Stimulated activated naive CD4-positive, alpha-beta T cell (primary cell): ENCODE measurements around the gene ZBTB43.
"Not testable (repeated sequence)": the region's sequence is repeated elsewhere in the genome, so short reads cannot be mapped to it uniquely, and the experiment has no call there.

Experiments
- DNase-seq, 6 experiments: peaks; one replicate each; lab custom pipeline; 2025; lab: John Stamatoyannopoulos, UW

ZBTB43 gene, protein sequence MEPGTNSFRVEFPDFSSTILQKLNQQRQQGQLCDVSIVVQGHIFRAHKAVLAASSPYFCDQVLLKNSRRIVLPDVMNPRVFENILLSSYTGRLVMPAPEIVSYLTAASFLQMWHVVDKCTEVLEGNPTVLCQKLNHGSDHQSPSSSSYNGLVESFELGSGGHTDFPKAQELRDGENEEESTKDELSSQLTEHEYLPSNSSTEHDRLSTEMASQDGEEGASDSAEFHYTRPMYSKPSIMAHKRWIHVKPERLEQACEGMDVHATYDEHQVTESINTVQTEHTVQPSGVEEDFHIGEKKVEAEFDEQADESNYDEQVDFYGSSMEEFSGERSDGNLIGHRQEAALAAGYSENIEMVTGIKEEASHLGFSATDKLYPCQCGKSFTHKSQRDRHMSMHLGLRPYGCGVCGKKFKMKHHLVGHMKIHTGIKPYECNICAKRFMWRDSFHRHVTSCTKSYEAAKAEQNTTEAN

DNA sequence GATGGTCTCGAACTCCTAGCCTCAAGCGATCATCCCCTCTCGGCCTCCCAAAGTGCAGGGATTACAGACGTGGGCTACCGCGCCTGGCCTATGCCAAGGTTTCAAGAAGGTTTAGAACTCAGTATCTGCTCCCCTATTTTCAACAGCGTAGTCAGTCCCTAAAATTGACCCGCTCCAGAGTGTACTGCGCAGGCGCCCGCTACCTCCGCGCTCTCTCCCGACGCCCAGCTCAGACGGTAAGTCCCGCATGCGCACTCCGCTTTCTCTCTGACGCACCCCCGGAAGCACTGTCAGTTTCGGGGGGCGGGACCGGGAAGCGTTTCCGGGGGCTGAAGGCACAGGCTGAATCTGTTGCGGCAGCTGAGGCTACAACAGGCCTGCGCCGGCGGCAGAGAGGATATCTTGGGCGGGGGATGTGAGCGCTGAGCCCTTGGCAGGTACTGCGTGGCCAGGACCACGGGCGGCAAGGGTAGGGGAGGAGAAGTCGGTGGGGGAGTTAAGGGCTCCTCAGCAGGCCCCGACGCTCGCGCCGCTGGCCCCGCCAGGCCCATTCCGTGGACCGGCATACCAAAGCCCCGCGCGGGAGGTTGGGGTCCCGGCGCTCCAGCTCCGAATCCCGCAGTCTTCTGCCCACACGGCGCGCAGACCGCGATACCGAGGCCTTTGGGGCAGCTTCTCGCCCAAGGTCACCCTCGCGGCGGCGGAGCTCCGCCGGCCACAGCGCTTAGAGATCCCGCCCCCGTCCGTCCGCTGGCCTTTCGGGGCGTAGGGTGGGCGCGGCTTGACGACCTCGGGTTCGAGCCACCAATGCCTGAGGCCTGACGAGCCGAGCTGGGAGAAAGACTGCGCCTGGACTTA lies at the start of gene ZBTB43:
Gene ZBTB43, plus strand, starts transcription at position 345 of the 858 bp plus-strand sequence. CDS start 27,470 bp downstream, outside the sequence.
- DNase-seq: peak; percentile 92 to 97 (median 96)

DNA sequence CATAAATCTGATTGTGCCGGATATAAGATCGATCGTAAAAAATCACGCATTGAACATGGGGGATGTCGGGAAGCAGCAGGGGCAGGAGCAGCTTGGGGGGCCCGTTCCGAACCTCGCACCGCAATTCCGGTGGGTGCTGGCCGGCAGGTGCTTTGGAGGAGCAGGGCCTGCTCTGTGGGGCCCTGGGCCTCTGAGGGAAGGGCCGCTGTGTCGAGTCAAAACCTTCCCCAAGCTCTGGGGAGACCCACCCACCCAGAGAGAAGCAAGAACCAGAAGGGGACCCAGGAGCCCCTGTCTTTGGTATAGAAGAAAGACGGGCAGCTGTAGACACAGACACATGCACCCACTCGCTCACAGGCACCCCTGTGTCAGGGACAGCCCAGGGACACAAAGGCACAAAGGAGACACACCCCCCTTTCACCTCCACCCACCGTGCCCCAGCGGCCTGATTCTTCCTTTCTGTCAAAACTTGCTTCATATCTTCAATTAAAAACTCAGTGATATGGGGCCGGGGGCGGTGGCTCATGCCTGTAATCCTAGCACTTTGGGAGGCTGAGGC lies 49.4 kb upstream of the ZBTB43 start:
- DNase-seq: no peak

DNA sequence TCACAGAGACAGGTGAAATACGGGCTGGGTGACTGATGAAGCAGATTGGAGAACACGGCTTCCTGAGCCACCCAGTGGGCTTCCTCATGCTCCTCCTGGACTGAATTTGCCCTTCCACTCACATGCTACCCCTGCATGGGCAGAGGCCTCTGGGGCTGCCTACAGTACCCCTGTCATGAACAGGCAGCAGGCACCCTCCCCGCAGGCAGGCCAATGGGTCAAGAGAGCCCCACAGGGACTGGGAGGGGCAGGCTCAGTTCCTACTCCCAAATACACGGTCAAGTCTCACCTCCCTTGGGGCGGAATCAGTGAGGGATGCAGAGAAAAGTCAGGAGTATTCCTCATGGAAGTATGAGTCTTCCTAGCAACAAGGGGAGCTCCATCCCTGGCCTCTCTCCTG lies 48.6 kb upstream of the ZBTB43 start:
- DNase-seq: no peak

GRCh38 chr9:126756876-126757415 lies 47.9 kb upstream of the ZBTB43 start:
- no peak for DNase-seq

DNA sequence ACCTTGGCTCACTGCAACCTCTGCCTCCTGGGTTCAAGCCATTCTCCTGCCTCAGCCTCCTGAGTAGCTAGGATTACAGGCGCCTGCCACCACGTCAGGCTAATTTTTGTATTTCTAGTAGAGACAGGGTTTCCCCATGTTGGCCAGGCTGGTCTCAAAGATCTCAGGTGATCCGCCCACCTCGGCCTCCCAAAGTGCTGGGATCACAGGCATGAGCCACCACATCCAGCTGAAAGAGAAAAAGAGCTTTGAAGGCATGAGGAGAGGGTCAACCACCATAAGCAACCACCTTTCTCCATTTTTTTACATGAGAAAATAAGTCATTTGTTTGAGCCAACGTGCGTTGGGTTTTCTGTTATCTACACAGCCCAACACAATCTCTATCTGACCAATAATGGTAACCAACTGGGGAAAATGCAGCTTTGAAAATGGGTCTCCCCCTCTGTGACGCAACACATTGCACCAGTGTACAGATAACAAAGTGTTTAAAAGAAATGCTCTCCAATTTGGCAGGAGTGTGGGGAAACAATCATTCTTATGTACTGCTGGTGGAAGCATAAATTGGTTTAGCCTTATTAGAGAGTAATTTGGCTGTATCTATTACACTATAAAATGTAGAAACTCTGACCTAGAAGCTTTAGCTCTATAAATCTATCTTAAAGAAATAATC lies 45.8 kb upstream of the ZBTB43 start:
- DNase-seq: no peak

DNA sequence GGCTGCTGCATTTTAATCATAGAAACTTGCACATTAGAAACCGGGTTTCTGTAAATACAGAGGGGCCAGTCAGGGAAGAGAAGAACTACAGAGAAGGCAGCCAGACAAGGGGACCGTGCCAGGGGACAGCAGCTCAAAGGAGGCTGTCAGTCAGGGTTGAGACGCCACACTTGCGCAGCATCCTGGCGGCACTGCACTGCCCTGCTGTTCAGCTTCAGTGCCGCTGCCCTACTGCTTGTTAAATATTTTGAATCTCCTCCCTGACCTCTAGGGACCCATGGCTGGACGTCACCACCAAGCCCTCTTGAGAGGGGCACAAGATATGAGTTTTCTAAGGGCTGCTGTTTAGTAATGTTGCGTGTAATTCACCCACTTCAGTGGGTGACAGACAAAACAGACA lies 43.6 kb upstream of the ZBTB43 start:
- DNase-seq: no peak

- no peak for DNase-seq
Measured at GRCh38 chr9:126763130-126763764, 41.6 kb upstream of the ZBTB43 start.

DNA sequence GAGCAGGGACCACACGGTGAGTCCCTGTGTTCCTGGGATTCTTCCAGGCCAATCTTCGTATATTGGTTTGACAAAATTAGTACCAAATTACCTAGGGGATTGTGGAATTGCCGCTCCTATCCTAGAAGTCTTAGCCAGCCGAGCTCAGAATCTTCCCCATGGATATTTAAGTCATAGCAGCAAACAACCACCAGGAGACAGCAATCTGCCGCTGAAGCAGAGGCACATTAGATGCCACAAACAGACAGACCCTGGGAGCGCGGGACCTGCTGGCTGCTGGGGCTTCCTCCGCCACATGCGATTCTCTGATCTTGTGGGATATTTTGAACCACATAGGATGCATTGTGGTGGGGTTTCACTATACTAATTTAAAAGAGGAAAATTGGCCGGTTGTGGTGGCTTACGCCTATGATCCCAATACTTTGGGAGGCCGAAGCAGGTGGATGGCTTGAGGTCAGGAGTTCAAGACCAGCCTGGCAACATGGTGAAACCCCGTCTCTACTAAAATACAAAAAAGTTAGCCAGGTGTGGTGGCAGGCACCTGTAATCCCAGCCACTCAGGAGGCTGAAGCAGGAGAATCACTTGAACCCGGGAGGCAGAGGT lies 31.7 kb upstream of the ZBTB43 start:
- no peak for DNase-seq

GRCh38 chr9:126775926-126776325 lies 28.9 kb upstream of the ZBTB43 start:
- DNase-seq: no peak

GRCh38 chr9:126777733-126778132 lies 27.1 kb upstream of the ZBTB43 start:
- DNase-seq: no peak

DNA sequence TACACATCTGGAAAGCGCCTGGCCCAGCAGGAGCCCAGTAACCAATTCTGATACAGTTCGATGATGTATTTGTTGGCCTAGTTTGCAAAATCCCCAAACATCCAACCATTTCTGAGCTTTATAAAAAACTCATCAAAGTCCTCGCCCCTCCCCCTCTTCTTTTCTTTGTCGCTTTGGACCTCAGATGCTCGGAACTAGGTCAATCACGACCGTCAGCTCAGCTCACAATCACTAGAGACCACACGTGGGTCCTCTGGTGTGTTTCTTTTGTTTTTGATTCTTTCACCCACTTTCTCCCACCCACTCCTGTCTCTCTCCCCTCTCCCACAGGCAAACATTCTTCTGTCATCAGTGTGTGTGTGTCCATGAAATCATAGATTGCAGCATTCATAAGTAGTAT lies 26.7 kb upstream of the ZBTB43 start:
- no peak for DNase-seq

GRCh38 chr9:126778696-126779095 lies 26.1 kb upstream of the ZBTB43 start:
- DNase-seq: not testable (repeated sequence)

DNA sequence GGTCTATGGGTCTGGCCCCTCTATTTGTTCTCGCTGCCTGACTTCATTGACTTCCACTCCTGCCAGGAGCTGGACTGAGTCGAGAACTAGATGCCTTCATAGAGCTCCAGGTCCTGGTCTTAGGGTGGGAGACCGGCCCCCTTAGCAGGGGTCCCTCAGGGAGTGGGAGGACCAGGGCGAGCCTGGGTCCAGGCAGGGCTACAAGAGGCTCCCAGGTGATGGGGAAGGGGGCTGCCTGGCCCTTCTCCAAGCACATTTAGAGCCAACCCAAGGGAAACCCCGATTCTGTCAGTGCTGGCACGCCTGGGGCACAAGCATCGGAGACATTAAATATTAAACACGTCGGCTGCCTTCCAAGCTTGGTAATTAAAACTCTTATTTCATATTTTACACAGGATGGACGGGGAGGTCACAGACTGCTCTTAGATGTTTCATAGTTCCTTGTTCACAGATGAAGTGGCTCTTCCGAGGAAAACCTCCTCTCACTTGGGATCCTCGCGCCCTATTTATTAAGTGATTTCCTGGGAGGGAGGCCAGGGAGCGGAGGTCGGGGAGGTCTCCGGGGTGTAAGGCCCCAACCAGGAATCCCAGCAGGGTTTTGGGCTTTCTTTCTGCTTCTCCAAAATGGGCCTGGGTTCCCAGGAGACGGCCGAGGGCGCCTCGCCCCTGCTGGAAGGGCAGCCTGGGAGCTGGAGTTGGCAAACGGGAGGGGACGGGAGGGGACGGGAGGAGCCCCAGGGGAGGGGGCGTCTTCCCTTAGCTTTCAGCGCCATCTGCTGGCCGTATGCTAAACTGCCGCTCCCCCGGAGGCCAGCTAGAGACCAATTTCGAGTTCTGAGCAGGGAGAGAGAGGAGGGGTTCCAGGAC lies 23.4 kb upstream of the ZBTB43 start:
- DNase-seq: peak; percentile 6 to 84 (median 78)

DNA sequence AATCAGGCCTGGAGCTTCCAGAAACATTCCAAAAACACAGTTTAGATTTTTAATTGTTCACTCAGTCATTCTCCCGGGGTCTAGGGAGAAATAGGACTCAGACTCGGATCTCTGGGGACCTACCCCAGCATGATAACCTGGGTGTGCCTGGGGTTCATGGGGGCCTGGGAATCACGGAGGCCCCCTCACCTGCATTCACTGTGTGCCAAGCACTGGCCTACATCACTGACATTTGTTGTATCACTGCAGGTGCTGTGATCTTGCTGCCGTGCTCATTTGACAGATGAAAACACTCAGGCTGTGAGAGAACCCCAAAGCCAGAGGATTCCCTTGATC lies 22.8 kb upstream of the ZBTB43 start:
- no peak for DNase-seq

DNA sequence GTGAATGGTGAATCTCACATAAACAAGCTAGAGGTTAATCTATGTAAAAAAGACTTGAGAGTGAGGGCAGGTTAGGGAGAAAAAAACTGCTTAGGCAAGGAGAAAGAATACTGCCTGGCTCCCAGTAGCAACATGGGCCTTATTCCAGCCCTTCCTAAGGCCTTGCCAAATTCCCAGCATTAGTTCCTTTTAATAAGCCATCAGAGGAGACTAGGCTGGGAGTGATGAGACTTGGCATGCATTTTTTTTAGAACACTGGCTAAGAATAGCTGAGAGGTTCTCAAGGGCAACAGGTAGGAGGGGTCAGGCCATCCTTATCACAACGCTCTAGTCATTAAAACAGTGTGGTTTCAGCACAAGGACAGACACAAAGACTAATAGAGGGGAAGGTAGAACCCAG lies 20.9 kb upstream of the ZBTB43 start:
- DNase-seq: no peak

GRCh38 chr9:126784401-126784800 lies 20.4 kb upstream of the ZBTB43 start:
- DNase-seq: no peak

- DNase-seq: not testable (repeated sequence)
Measured at GRCh38 chr9:126784841-126785240, 20.0 kb upstream of the ZBTB43 start.

DNA sequence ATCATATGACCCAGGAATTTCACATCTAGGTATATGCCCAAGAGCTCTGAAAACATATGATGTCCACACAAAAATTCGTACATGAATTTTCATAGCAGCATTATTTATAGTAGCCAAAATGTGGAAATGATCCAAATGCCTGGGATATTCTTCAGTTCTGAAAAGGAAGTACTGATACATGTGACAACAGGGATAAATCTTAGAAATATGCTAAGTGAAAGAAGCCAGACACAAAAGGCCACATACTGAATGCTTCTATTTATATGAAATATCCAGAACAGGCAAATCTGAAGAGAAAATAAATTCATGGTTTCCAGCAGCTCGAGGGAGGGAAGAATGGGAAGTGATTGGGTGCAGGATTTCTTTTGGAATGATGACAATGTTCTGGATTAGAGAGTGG lies 16.8 kb upstream of the ZBTB43 start:
- no peak for DNase-seq

DNA sequence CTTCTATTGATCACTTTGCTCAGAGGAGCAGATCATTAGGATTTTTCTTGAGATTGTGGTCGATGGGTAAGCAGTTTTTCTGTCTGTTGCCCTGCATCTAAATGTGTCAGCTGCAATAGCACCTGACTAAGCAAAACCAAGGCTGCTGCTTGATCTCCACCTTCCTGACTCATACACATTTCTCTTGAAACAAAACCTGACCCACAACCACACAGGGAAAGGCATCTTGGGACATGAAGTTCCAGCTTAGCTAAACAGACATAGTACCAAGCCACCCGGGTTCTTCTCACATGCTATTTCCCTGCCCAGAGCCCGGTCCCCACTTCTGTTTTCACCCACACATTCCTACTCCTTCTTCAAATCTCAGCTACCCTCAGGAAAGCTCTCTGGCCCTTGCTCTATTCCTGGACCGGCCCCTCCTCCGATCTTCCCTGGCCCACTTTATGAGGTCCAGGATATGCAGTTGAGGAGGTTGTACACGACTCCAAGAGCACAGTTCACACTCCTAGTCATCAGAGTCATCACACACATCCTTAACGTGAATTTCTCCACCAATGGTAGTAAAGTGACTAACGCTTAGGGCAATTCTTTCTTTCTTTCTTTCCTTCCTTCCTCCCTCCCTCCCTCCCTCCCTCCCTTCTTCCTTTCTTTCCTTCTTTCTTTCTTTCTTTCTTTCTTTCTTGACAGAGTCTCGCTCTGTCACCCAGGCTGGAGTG lies 16.0 kb upstream of the ZBTB43 start:
- no peak for DNase-seq
